SKM-1 (cell line): ENCODE results near the gene RNF213.

Experiments
- DNase-seq: peaks from one replicate; lab custom pipeline; 2025; ENCODE audit not compliant: unreplicated experiment; lab: John Stamatoyannopoulos, UW

The RNF213 gene

DNA sequence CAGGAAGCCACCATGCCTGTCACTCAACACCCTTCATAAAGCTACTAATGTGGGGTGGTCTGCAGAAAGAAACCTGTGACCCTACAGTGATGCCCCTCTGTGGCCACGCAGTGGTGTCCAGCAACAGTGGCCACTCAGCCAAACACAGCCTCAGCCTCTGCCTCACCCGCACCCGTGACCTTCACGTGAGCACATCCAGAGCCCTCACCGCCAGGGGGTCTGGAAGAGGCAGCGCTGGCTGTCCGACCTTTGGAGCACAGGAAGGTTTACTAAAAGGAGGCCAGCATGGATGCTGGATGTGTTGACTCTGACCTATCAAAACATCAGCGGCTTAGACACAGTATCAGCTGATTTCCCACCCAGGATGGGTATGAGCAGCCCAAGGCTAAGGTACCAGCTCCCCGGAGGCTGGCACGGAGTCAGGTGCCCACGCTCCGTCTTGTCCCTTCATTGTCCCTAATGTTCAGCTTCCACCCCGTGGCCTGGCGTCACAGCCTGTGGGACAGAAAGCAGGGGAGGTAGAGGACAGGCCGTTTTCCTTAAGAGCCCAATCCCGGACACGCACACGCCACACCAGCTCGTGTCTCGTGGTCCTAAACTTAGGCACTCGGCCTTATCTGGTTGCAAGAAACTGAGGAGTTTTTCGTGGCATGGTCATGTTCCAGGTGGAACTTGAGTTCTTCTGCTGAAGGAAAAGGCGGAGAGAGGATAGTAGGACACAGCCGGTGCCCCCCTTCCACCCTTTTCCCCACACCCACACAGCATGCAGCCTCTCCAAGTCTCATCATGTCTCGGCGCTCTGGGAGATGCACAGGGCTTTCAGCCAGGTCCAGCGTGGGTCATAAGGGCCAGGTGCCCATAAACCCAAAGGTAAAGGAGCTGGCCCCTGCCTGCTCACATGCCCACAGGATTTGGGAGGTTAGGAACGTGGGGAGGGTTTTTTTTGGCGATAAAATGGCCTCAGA is 104.6 kb downstream of the RNF213 start:
- no peak for DNase-seq

DNA sequence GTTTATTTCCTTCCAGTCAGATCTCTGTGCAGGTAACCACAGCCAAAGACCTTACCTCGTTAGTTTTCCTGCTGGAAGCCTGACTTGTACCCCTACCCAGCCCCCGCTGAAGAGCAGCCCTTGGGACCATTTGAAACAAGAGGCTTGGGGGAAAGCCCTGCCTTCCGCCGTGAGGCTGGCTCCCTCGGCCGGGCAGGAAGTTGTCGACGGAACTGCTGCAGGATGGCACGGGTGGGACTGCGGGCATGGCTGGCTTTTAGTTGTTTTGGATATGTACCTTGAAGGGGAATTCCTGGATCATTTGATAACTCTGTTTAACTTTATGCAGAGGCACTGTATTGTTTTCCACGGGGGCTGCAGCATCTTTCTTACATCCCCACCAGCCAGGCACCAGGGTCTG is 105.3 kb downstream of the RNF213 start:
- DNase-seq, result no peak

DNA sequence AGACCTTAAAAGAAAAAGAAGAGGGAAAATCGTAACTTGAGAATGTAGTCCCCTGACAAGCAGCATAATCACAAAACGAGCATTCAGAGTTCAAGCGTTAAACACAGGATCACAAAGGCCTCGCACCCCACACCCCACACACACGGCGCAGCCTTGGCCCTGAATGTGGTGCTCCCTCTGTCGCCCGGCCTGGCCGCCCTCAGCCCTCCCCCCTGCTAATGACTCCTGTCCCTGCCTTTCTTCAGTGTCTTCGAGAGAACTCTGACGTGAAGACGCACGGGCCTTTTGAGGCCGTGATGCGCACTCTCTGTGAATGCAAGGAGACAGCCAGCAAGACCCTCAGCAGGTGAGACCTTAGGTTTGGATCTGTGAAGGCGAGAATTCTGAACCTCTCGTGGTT is 106.9 kb downstream of the RNF213 start:
- DNase-seq, result no peak

GRCh38 chr17:80371196-80371595 is 110.5 kb downstream of the RNF213 start:
- no peak for DNase-seq

DNA sequence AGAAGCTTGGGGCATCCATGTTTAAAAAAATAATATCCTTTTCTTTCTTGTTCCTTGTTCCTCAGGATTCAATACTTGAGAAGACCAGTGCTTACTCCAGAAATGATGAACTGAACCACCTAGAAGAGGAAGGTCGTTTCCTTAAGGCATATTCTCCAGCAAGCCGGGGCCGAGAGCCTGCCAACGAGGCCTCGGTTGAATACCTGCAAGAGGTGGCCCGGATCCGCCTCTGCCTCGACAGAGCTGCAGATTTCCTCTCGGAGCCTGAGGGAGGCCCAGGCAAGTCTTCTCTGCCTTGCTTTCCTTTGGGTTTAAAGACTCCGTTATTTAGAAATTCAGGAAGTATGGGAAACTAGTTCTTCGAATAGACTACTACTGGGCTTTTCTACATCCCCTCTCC is 111.8 kb downstream of the RNF213 start:
- no peak for DNase-seq

DNA sequence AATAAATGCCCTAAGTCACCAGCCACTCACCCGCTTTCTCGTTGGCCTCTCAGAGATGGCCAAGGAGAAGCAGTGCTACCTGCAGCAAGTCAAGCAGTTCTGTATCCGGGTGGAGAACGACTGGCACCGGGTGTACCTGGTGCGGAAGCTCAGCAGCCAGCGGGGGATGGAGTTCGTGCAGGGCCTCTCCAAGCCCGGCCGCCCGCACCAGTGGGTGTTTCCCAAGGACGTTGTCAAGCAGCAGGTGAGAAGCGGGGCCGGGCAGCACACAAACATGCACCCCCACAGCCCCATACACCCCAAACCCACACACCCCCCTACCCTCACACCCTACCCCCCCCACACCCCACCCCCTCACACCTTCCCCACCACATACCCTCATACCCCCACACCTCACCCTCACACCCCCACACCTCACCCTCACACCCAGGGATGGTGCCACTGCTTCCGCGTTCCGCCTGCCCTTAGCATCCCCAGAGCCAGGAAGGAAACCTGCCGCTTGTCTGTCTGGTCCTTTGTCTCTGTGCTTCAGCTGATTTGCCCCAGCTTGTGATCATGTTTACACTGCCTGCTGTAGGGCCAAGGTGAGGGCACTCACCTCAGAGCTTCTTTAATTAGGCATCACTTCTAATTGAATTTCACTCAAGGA is 112.4 kb downstream of the RNF213 start:
- DNase-seq, result no peak

- no peak for DNase-seq
These were observed 113.5 kb downstream of the RNF213 start for GRCh38 chr17:80374039-80374731.

DNA sequence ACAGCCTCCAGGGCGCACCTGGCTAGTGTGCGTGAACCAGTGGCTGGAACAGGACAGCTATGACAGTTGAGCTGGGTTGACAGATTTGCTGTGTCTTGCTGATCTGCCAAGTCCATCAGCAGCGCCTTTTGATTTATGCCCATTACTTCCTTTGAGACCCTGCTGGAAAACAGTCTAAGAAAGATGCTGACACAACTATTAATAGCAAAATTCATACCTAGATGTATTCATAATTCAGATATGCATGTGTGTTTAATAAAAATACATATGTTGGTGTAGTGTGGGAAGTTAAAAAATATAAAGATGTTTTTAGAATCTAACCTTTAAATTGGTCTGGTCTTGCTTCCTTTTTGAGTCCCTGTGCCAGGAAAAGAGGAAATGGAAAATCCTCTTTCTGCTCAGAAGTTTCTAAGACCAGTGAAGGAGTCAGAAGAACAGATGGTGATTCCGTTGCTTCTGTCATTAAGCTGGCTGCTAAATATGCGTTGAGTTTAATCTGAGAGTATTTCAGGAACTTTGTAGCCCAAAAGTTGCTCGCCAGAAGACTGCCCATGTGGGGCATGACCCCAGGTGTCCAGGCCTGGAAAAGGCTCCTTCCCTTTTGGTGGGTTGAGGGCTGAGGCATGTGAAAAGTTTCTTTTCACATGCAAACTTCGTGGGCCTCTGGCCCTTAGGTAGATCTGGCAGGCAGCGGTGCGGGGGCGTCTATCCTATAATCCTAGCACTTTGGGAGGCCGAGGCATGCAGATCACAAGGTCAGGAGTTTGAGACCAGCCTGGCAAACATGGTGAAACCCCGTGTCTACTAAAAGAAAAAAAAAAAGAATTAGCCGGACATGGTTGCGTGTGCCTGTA is 114.3 kb downstream of the RNF213 start:
- DNase-seq, result no peak

GRCh38 chr17:80376531-80376930 is 115.9 kb downstream of the RNF213 start:
- no peak for DNase-seq

DNA sequence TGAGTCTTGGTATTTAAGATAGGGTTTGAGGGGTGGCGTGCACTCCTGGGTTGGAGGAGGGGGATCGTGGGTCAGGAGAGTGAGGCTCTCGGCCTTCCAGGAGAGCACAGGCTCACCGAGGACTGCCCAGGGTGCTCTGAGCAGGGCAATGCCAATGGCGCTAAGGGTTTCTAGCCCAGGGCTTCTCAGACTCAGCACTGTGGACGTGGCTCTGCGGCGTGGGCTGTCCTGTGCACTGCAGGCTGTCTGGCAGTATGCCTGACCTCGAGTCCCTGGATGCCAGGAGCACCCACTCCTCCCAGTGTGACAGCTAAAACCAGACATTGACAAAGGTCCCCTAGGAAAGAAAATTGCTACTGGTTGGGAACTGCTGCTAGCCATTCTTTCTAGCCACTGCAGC is 117.1 kb downstream of the RNF213 start:
- no peak for DNase-seq

- DNase-seq, result no peak
These were observed 118.7 kb downstream of the RNF213 start for GRCh38 chr17:80379348-80379747.

- DNase-seq, result no peak
These were observed 119.4 kb downstream of the RNF213 start for GRCh38 chr17:80380068-80380467.

DNA sequence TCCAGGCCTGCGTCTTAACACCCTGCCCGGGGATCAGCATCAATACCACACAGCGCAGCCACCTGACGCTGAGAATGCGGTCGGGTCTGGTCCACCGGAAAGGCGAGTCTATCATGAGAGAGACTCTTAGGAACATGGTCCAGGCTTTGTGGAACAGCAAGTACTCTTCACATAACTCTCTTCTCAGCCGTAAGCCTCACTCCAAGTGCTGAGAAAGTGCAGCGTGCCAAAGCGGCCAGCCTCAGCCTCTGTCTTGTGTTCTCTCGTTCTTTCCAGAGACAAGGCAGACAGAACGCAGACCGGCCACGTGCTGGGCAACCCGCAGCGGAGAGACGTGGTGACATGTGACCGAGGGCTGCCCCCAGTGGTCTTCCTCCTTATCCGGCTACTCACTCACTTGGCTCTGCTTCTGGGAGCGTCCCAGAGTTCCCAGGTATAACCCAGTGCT is 119.9 kb downstream of the RNF213 start:
- DNase-seq, result no peak

DNA sequence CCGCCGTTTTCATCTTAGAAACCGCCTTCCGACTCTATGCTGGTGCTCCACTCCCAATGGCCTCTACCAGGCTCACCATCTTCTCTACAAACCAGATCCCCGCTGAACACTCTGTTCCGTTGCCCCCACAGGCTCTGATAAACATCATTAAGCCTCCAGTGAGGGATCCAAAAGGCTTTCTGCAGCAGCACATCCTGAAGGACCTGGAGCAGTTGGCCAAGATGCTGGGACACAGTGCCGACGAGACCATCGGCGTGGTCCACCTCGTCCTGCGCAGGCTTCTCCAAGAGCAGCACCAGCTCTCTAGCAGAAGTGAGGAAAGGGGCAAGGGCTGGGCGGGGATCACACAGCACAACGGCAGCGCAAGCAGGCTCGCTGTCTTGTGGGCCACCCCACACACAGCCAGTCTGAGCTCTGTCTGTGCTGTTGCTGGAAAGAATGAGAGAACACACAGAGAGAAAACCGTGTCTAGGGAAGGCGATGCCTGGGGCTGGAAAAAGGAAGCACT is 120.8 kb downstream of the RNF213 start:
- no peak for DNase-seq

DNA sequence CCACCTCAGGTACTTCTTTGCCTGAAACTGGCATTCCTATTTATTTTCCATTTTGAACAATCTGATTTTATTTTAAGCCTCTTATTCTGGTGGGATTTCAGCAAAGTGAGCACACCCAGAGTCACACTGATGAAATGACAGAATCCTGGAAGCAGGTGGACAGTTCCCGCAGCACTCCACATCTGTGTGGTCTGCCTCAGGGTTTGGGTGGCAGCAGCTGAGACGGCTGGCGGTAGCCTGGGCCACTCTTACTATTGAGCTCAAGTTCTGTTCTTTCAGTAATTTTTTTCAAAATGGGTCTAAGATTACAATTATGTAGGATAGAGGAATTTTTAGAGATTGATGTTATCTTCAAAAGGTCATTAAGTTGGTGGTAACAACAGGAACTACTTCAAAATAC is 121.8 kb downstream of the RNF213 start:
- DNase-seq, result no peak

DNA sequence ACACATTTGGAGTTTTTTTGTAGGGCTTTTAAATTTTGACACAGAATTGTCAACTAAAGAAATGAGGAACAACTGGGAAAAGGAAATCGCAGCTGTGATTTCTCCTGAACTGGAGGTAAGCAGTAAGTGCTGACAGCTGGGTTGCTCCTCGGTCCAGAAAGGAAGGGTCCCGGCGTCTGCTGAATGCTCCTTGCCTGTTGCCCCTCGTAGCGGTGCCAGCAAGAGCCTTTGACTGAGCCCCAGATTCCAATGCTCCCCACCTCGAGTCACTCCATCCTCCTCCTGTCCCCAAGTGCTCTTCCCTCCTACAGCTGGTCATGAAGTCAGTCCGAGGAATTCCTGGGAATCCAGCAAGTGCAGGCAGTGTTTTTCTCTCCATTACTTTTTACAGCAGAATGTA is 122.3 kb downstream of the RNF213 start:
- no peak for DNase-seq

- no peak for DNase-seq
These were observed 123.7 kb downstream of the RNF213 start for GRCh38 chr17:80384078-80384960.

DNA sequence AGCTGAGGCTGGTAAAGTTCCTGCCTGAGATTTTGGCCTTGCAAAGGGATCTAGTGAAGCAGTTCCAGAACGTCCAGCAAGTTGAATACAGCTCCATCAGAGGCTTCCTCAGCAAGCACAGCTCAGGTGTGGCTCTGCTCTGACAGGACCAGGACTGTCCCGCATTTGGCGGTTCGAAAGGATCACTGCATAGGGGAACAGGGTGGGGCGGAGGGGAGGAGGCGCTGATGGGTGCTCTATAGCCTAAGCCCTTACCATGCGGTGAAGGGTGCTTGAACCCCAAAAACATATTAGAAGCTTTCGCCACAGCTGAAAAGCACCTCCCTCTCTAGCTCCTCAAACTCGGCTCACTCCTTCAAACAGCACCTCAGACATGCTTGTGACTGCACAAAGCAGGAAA is 124.4 kb downstream of the RNF213 start:
- DNase-seq, result no peak

GRCh38 chr17:80386341-80386740 is 125.7 kb downstream of the RNF213 start:
- no peak for DNase-seq

GRCh38 chr17:80387071-80387470 is 126.4 kb downstream of the RNF213 start:
- DNase-seq, result no peak
